GM19397 (cell line): ENCODE measurements around the gene UNC5A.

Experiments used
- ATAC-seq: cut with Tn5 transposase; IDR thresholded peaks from one replicate; pipeline ENCODE4 v1.9.1; 2021; ENCODE audit warnings: mild to moderate bottlenecking, moderate library complexity; ENCODE audit not compliant: unreplicated experiment

Gene UNC5A

GRCh38 chr5:176799488-176799887 lies 10.9 kb upstream of the UNC5A start:
- no peak for ATAC-seq

- ATAC-seq = no peak
Measured at GRCh38 chr5:176800024-176800423, 10.3 kb upstream of the UNC5A start.

GRCh38 chr5:176802116-176802784 lies 8.1 kb upstream of the UNC5A start:
- ATAC-seq = no peak

GRCh38 chr5:176803068-176803942 lies 7.1 kb upstream of the UNC5A start:
- ATAC-seq = no peak

- ATAC-seq = no peak
Measured at GRCh38 chr5:176803943-176804498, 6.3 kb upstream of the UNC5A start.

GRCh38 chr5:176806137-176806536 lies 4.2 kb upstream of the UNC5A start:
- no peak for ATAC-seq

GRCh38 chr5:176809544-176810080 lies 747 bp upstream of the UNC5A start:
- no peak for ATAC-seq

GRCh38 chr5:176810687-176811501 lies 535 bp downstream of the UNC5A start:
- ATAC-seq = no peak

GRCh38 chr5:176812269-176813259 lies 2.2 kb downstream of the UNC5A start:
- ATAC-seq = no peak

GRCh38 chr5:176813587-176814312 lies 3.4 kb downstream of the UNC5A start:
- no peak for ATAC-seq

- no peak for ATAC-seq
Measured at GRCh38 chr5:176814313-176814685, 3.9 kb downstream of the UNC5A start.

- ATAC-seq = no peak
Measured at GRCh38 chr5:176814836-176815438, 4.6 kb downstream of the UNC5A start.

- ATAC-seq = no peak
Measured at GRCh38 chr5:176816043-176816745, 5.8 kb downstream of the UNC5A start.

GRCh38 chr5:176816791-176817347 lies 6.5 kb downstream of the UNC5A start:
- no peak for ATAC-seq

GRCh38 chr5:176817369-176817840 lies 7.0 kb downstream of the UNC5A start:
- peak; percentile 5 for ATAC-seq

- ATAC-seq = peak; percentile 26
Measured at GRCh38 chr5:176817841-176818377, 7.5 kb downstream of the UNC5A start.

- ATAC-seq = peak; percentile 50
Measured at GRCh38 chr5:176818391-176819098, 8.2 kb downstream of the UNC5A start.
